Liver (tissue), 3 donors: Measurements from ENCODE around the gene AMPH.

Experiments used
- CTCF ChIP-seq: fragments of 150-350 bp; IDR thresholded peaks from 2 replicates; pipeline ENCODE4 v1.5.1; 2017; ENCODE audit warnings: improper control_type of control experiment, low read depth, low read length; ENCODE audit not compliant: missing input control
- FOXA1 ChIP-seq: IDR thresholded peaks from 2 replicates; pipeline ENCODE4 v1.6.1; 2016; ENCODE audit warnings: antibody characterized with exemption
- JUND ChIP-seq, 2 donors: IDR thresholded peaks; 2 replicates each; pipeline ENCODE4 v1.6.1; 2016; ENCODE audit warnings: antibody characterized with exemption in 2 of 2
- MAX ChIP-seq: IDR thresholded peaks from 2 replicates; pipeline ENCODE4 v1.6.1; 2016; ENCODE audit warnings: antibody characterized with exemption
- RAD21 ChIP-seq, 2 donors: IDR thresholded peaks; 2 replicates each; pipeline ENCODE4 v1.6.1; 2016; ENCODE audit warnings: antibody characterized with exemption in 2 of 2, mild to moderate bottlenecking in 2 of 2
- REST ChIP-seq: IDR thresholded peaks from 2 replicates; pipeline ENCODE4 v1.6.1; 2016; ENCODE audit warnings: antibody characterized with exemption, mild to moderate bottlenecking
- SP1 ChIP-seq: IDR thresholded peaks from 2 replicates; pipeline ENCODE4 v1.6.1; 2018; ENCODE audit warnings: antibody characterized with exemption, mild to moderate bottlenecking
- TAF1 ChIP-seq: conservative IDR thresholded peaks from 2 replicates; pipeline ENCODE4 v1.6.1; 2016; ENCODE audit warnings: antibody characterized with exemption, mild to moderate bottlenecking
- YY1 ChIP-seq: IDR thresholded peaks from 2 replicates; pipeline ENCODE4 v1.6.1; 2016; ENCODE audit warnings: antibody characterized with exemption, mild to moderate bottlenecking
- ZBTB33 ChIP-seq: IDR thresholded peaks from 2 replicates; pipeline ENCODE4 v1.6.1; 2016; ENCODE audit warnings: antibody characterized with exemption
- donor health status: healthy.
- donor health status: healthy.

GRCh38 chr7:38393874-38394273, 237.3 kb downstream of the AMPH start:
- TF ChIP-seq ZBTB33 = no peak
- no peak for TF ChIP-seq RAD21 (IDR thresholded peaks at IDR 0.05)
- no peak for TF ChIP-seq JUND (IDR thresholded peaks at IDR 0.05)
- no peak for TF ChIP-seq MAX
- TF ChIP-seq CTCF = no peak
- TF ChIP-seq TAF1 = no peak
- TF ChIP-seq SP1 = no peak
- no peak for TF ChIP-seq YY1
- TF ChIP-seq REST = no peak
- no peak for TF ChIP-seq FOXA1
